ENCODE measurements around the gene CCL14.

DNA sequence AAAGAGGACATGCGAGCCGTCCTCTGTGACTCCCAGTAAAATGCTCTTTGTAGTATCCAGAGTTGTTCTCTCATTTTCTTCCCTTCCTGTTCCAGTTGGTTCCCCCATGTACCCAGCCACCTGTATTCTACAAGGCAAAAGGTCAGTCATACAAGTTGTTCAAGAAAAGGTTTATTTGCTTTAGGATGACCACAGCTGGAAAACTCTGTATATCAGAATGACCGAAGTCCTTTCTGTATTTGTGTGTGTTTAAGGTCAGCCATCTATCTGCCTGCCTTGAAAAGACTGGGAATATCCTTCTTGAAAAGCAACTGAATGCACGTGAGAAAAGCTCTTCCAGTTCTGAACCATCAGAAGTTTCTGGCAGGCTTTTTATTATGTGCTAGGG, 13.6 kb downstream of the CCL14 start:
- TF ChIP-seq, protein P1, sequence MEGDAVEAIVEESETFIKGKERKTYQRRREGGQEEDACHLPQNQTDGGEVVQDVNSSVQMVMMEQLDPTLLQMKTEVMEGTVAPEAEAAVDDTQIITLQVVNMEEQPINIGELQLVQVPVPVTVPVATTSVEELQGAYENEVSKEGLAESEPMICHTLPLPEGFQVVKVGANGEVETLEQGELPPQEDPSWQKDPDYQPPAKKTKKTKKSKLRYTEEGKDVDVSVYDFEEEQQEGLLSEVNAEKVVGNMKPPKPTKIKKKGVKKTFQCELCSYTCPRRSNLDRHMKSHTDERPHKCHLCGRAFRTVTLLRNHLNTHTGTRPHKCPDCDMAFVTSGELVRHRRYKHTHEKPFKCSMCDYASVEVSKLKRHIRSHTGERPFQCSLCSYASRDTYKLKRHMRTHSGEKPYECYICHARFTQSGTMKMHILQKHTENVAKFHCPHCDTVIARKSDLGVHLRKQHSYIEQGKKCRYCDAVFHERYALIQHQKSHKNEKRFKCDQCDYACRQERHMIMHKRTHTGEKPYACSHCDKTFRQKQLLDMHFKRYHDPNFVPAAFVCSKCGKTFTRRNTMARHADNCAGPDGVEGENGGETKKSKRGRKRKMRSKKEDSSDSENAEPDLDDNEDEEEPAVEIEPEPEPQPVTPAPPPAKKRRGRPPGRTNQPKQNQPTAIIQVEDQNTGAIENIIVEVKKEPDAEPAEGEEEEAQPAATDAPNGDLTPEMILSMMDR (IDR thresholded peaks at IDR 0.05) = no peak
- TF ChIP-seq POLR2A (IDR thresholded peaks at IDR 0.05) = no peak

Measured in thyroid gland (tissue), 4 donors.